CD4-positive, alpha-beta T cell (primary cell): Measurements from ENCODE around the gene ST14. TPM values are rescaled to one million over a fixed set of nuclear protein-coding genes. Genes with fewer than 3 reads are reported as not detected.

Source experiments
- ATAC-seq: fragments of 200-7000 bp; cut with Tn5 transposase; one replicate; pipeline ENCODE4 v1.10.0; 2022; ENCODE audit warnings: mild to moderate bottlenecking; ENCODE audit not compliant: poor library complexity
- CTCF ChIA-PET: fragments of 350-600 bp; sonication (Branson Sonifier 250); formaldehyde crosslinking; loops from one replicate; lab custom pipeline; 2021; ENCODE audit warnings: antibody characterized with exemption, inconsistent platforms; lab: Charles Lee
- POLR2A ChIA-PET: fragments of 350-600 bp; sonication (Branson Sonifier 250); formaldehyde crosslinking; loops from one replicate; lab custom pipeline; 2021; ENCODE audit warnings: antibody characterized with exemption, inconsistent platforms; lab: Charles Lee
- DNase-seq, 14 experiments: peaks; one replicate each; pipeline ENCODE4 v3.0.0-alpha.2; 2013 to 2020; ENCODE audit warnings: mixed read lengths in 2 of 14
- H3K27ac ChIP-seq, 2 donors: one replicate each; pipeline versions ENCODE4 v1.5.1 to v1.7.0; 2013; ENCODE audit warnings: low read length in 2 of 2, low read depth in 1 of 2, mild to moderate bottlenecking in 1 of 2
- H3K27me3 ChIP-seq, 2 experiments: 1 replicate in 1 of 2; 2 replicates in 1 of 2; pipeline versions ENCODE4 v1.6.1 to v1.7.0; 2013; ENCODE audit warnings: low read length in 2 of 2, control low read depth in 1 of 2, mild to moderate bottlenecking in 1 of 2, moderate library complexity in 1 of 2; ENCODE audit not compliant: insufficient read depth in 2 of 2, control insufficient read depth in 1 of 2
- H3K36me3 ChIP-seq: one replicate; pipeline ENCODE4 v1.6.1; 2013; ENCODE audit warnings: low read length, control low read depth; ENCODE audit not compliant: insufficient read depth
- H3K4me1 ChIP-seq: one replicate; pipeline ENCODE4 v1.6.1; 2013; ENCODE audit warnings: low read length, control low read depth; ENCODE audit not compliant: insufficient read depth
- H3K4me3 ChIP-seq: one replicate; pipeline ENCODE4 v1.5.1; 2013; ENCODE audit warnings: mild to moderate bottlenecking, low read length, moderate library complexity
- H3K9me3 ChIP-seq, 2 experiments: 1 replicate in 1 of 2; 2 replicates in 1 of 2; pipeline versions ENCODE4 v1.6.1 to v1.7.0; 2013; ENCODE audit warnings: low read length in 2 of 2, mild to moderate bottlenecking in 2 of 2, control low read depth in 1 of 2, moderate library complexity in 1 of 2; ENCODE audit not compliant: control insufficient read depth in 1 of 2, insufficient read depth in 1 of 2
- H3K27ac Mint-ChIP-seq: one replicate; pipeline ENCODE4 v1.8.0; 2020; ENCODE audit warnings: mixed read lengths
- H3K27me3 Mint-ChIP-seq: one replicate; pipeline ENCODE4 v1.8.0; 2021; ENCODE audit warnings: mixed read lengths
- H3K36me3 Mint-ChIP-seq: one replicate; pipeline ENCODE4 v1.8.0; 2021; ENCODE audit warnings: low read depth, mixed read lengths
- H3K4me1 Mint-ChIP-seq: one replicate; pipeline ENCODE4 v1.8.0; 2021; ENCODE audit warnings: low read depth, mixed read lengths
- H3K4me3 Mint-ChIP-seq: one replicate; pipeline ENCODE4 v1.8.0; 2020; ENCODE audit warnings: mild to moderate bottlenecking, mixed read lengths
- H3K9me3 Mint-ChIP-seq: one replicate; pipeline ENCODE4 v1.8.0; 2020; ENCODE audit warnings: mixed read lengths
- CTCF ChIP-seq: fragments of 200-600 bp; IDR thresholded peaks from one replicate; pipeline ENCODE4 v1.8.0; 2022; ENCODE audit warnings: antibody characterized with exemption, mild to moderate bottlenecking
- intact Hi-C, 2 experiments: fragments of 100-400 bp; cut with DNase I in 1 of 2; cut with micrococcal nuclease in 1 of 2; formaldehyde crosslinking; loops; one replicate each; pipeline versions ENCODE4 v1.15.1 to v1.9.0; 2023 to 2025; cut with DNase I, micrococcal nuclease
- total RNA-seq, 174 experiments: library from RNA in 2 of 174; stranded (reverse) in 2 of 174; gene quantifications; one replicate each; pipeline ENCODE4 v1.2.3 and lab custom pipeline; 2021 to 2026

Gene ST14
- total RNA-seq, 2 experiments from 2014 or later = 0.25 to 0.31 TPM

GRCh38 chr11:130157101-130157500, 2.5 kb upstream of the ST14 start:
- intact Hi-C loops = no loop called here
- H3K36me3 Mint-ChIP-seq = no peaks in the 10 kb centered on the region
- Histone ChIP-seq H3K36me3 (no peaks in the 10 kb centered on the region), H3K27me3 (peaks cover 25 to 32% of the 10 kb centered on the region in 2 experiments), H3K4me3 (no peak overlapping the region), H3K4me1 (peaks cover 13% of the 10 kb centered on the region), H3K9me3 (no peaks in the 10 kb centered on the region), H3K27ac (no peak overlapping the region)
- H3K27ac Mint-ChIP-seq = no peak overlapping the region
- DNase-seq = no peak
- H3K9me3 Mint-ChIP-seq = no peaks in the 10 kb centered on the region
- peaks cover 41% of the 10 kb centered on the region for H3K27me3 Mint-ChIP-seq
- ChIA-PET CTCF (no interaction called here), POLR2A (no interaction called here)
- TF ChIP-seq CTCF = no peak
- no peak for ATAC-seq
- peaks cover 26% of the 10 kb centered on the region for H3K4me1 Mint-ChIP-seq
- no peak overlapping the region for H3K4me3 Mint-ChIP-seq

- ChIA-PET CTCF (interaction anchor here (1.1 kb wide), 1 partner anchor 11 kb away, joined by 3 read pairs; no protein-coding TSS in a partner anchor), POLR2A (no interaction called here)
- TF ChIP-seq CTCF = no peak
- no peak overlapping the region for H3K4me3 ChIP-seq
- H3K36me3 ChIP-seq = no peaks in the 10 kb centered on the region
- no peak for DNase-seq
- Mint-ChIP-seq H3K4me3 (no peak overlapping the region), H3K9me3 (no peaks in the 10 kb centered on the region), H3K27ac (no peak overlapping the region), H3K27me3 (peaks cover 49% of the 10 kb centered on the region), H3K36me3 (no peaks in the 10 kb centered on the region), H3K4me1 (peaks cover 26% of the 10 kb centered on the region)
- ATAC-seq = no peak
- H3K4me1 ChIP-seq = peaks cover 13% of the 10 kb centered on the region
- no peak overlapping the region for H3K27ac ChIP-seq
- H3K27me3 ChIP-seq = peaks cover 30 to 32% of the 10 kb centered on the region in 2 experiments
- intact Hi-C loops = no loop called here
- no peaks in the 10 kb centered on the region for H3K9me3 ChIP-seq
Observed at GRCh38 chr11:130157840-130158239, 1.7 kb upstream of the ST14 start.

- Histone ChIP-seq H3K36me3 (no peaks in the 10 kb centered on the region), H3K27me3 (peaks cover 30 to 38% of the 10 kb centered on the region in 2 experiments), H3K27ac (no peak overlapping the region), H3K4me1 (peaks cover 19% of the 10 kb centered on the region), H3K9me3 (no peaks in the 10 kb centered on the region), H3K4me3 (no peak overlapping the region)
- H3K27me3 Mint-ChIP-seq = peaks cover 62% of the 10 kb centered on the region
- CTCF ChIA-PET = no interaction called here
- DNase-seq = no peak
- H3K9me3 Mint-ChIP-seq = no peaks in the 10 kb centered on the region
- H3K4me1 Mint-ChIP-seq = peaks cover 26% of the 10 kb centered on the region
- H3K27ac Mint-ChIP-seq = no peak overlapping the region
- intact Hi-C loops = no loop called here
- no peak for TF ChIP-seq CTCF
- POLR2A ChIA-PET = no interaction called here
- no peaks in the 10 kb centered on the region for H3K36me3 Mint-ChIP-seq
- no peak overlapping the region for H3K4me3 Mint-ChIP-seq
- ATAC-seq = no peak
Observed at GRCh38 chr11:130159139-130159538, 443 bp upstream of the ST14 start.
